BE2C (cell line): Measurements from ENCODE around the gene STOM.

Source experiments
- DNase-seq: peaks from one replicate; pipeline ENCODE4 v3.0.0-alpha.2; 2020
- H3K27me3 ChIP-seq: fragments of 250-450 bp; sonication (Bioruptor Pico); 2 replicates; pipeline ENCODE4 v1.5.1; 2020; ENCODE audit warnings: mild to moderate bottlenecking
- H3K36me3 ChIP-seq: fragments of 250-450 bp; sonication (Bioruptor Pico); 2 replicates; pipeline ENCODE4 v1.5.1; 2020; ENCODE audit warnings: mild to moderate bottlenecking
- H3K4me1 ChIP-seq: fragments of 250-450 bp; sonication (Bioruptor Pico); 2 replicates; pipeline ENCODE4 v1.5.1; 2020
- H3K4me3 ChIP-seq: 2 replicates; pipeline ENCODE4 v1.5.1; 2011; ENCODE audit warnings: low read depth, low read length
- H3K9me3 ChIP-seq: fragments of 250-450 bp; sonication (Bioruptor Pico); 2 replicates; pipeline ENCODE4 v1.5.1; 2020
- CTCF ChIP-seq: IDR thresholded peaks from 2 replicates; pipeline ENCODE4 v1.5.1; 2012; ENCODE audit warnings: mild to moderate bottlenecking, low read depth, low read length

The STOM gene

DNA sequence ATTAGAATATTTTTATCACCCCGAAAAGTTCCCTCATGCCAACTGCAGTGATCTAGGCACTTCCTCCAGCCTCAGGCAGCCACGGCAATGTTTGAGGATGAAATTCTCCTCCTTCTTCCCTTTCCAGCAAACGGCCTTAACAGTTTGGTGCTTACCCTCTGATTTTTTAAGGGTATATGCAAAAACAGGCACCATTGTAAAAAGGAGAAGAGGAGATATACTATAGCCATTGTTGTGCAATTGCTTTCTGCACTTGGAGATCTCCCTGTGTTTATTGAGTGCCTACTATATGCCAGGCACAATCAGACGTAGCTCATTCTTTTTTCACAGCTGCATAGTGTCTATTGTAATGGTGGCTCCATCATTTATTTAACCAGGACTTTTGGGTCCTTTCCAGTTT is 72.7 kb downstream of the STOM start:
- Histone ChIP-seq H3K27me3 (peaks cover 13% of the 10 kb centered on the region), H3K36me3 (no peaks in the 10 kb centered on the region), H3K4me3 (no peak overlapping the region), H3K4me1 (no peaks in the 10 kb centered on the region), H3K9me3 (no peaks in the 10 kb centered on the region)
- TF ChIP-seq CTCF: no peak
- no peak for DNase-seq

- no peaks in the 10 kb centered on the region for H3K4me1 ChIP-seq
- no peak for DNase-seq
- no peak for TF ChIP-seq CTCF
- no peak overlapping the region for H3K4me3 ChIP-seq
- no peaks in the 10 kb centered on the region for H3K9me3 ChIP-seq
- H3K36me3 ChIP-seq: no peaks in the 10 kb centered on the region
- H3K27me3 ChIP-seq: peaks cover 13% of the 10 kb centered on the region
These were observed 73.6 kb downstream of the STOM start for GRCh38 chr9:121296213-121297127.

DNA sequence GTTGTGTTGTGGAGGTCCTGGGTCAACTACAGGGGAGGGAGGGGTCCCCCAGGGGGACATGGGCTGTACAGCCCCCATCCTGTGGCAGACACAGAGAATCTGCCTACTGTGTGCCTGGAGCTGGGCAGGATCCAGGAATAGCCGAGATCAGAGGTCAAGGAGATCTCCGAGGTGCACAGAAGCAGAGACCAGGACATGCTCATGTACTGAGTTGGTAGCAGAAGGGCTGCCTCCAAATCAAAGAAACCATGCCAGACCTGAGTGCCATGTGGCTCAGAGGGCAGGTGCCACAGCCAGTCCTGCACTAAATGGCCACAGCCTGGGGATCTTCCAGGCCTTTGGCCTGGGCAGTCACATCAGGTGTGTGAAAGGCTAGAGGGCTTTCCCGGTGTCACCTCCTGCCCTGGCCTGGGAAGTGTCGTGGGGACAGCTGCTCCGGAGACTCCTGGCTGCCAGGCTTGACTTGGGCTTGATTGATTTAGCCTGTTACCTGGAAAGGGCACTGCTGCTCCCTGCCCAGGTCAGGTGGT is 74.3 kb downstream of the STOM start:
- no peaks in the 10 kb centered on the region for H3K36me3 ChIP-seq
- H3K9me3 ChIP-seq: no peaks in the 10 kb centered on the region
- H3K4me1 ChIP-seq: no peaks in the 10 kb centered on the region
- no peak for TF ChIP-seq CTCF
- DNase-seq: no peak
- H3K27me3 ChIP-seq: peaks cover 10% of the 10 kb centered on the region
- H3K4me3 ChIP-seq: no peak overlapping the region

GRCh38 chr9:121294866-121295661 is 75.0 kb downstream of the STOM start:
- no peak for TF ChIP-seq CTCF
- Histone ChIP-seq H3K36me3 (no peaks in the 10 kb centered on the region), H3K27me3 (peaks cover 3% of the 10 kb centered on the region), H3K4me1 (no peaks in the 10 kb centered on the region), H3K4me3 (no peak overlapping the region), H3K9me3 (no peaks in the 10 kb centered on the region)
- no peak for DNase-seq

- H3K27me3 ChIP-seq: no peaks in the 10 kb centered on the region
- no peaks in the 10 kb centered on the region for H3K9me3 ChIP-seq
- DNase-seq: no peak
- H3K36me3 ChIP-seq: no peaks in the 10 kb centered on the region
- no peaks in the 10 kb centered on the region for H3K4me1 ChIP-seq
- TF ChIP-seq CTCF: no peak
- no peak overlapping the region for H3K4me3 ChIP-seq
These were observed 75.8 kb downstream of the STOM start for GRCh38 chr9:121294151-121294743.
